ENCODE measurements around the gene RCAN1.

DNA sequence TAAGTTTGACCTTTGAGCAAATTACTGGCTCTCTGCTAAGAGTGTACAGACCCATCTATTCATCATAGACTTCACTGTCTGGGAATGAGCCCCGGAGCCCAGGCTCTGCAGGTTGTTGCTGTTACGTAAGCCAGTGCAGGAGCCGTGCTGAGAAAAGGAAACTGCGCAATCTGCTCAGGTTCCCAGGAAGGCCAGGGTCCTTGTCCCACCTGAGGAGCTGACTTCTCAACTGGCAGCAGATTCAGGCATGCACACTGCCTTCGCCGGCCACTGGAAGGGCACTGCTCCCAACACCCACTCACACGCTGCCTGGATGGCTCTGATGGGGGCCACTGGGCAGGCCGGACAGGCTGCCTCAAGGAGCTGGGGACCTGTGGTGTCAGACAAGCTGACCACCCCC lies 19.5 kb downstream of the RCAN1 start:
- TF ChIP-seq POLR2A (IDR thresholded peaks at IDR 0.05), result peak in 2 of 3 donors; percentile 42 to 48
- TF ChIP-seq, protein P1, sequence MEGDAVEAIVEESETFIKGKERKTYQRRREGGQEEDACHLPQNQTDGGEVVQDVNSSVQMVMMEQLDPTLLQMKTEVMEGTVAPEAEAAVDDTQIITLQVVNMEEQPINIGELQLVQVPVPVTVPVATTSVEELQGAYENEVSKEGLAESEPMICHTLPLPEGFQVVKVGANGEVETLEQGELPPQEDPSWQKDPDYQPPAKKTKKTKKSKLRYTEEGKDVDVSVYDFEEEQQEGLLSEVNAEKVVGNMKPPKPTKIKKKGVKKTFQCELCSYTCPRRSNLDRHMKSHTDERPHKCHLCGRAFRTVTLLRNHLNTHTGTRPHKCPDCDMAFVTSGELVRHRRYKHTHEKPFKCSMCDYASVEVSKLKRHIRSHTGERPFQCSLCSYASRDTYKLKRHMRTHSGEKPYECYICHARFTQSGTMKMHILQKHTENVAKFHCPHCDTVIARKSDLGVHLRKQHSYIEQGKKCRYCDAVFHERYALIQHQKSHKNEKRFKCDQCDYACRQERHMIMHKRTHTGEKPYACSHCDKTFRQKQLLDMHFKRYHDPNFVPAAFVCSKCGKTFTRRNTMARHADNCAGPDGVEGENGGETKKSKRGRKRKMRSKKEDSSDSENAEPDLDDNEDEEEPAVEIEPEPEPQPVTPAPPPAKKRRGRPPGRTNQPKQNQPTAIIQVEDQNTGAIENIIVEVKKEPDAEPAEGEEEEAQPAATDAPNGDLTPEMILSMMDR (IDR thresholded peaks at IDR 0.05), result no peak

All from body of pancreas (tissue), 4 donors.